Mesenchymal stem cell (in vitro differentiated cells and primary cell): ENCODE data around the gene HOXD3.

ENCODE experiments used
- DNase-seq: peaks from one replicate; pipeline ENCODE4 v3.0.0-alpha.2; 2013
- H2AFZ ChIP-seq: one replicate; pipeline ENCODE4 v1.6.1; 2013; ENCODE audit warnings: low read depth, mild to moderate bottlenecking, control low read depth, inconsistent platforms, low read length, moderate library complexity
- H2AK5ac ChIP-seq: 2 replicates; pipeline ENCODE4 v1.6.1; 2013; ENCODE audit warnings: low read length, moderate library complexity, mild to moderate bottlenecking, inconsistent platforms; ENCODE audit not compliant: severe bottlenecking
- H2BK120ac ChIP-seq: one replicate; pipeline ENCODE4 v1.6.1; 2013; ENCODE audit warnings: low read depth, mild to moderate bottlenecking, inconsistent platforms, low read length, moderate library complexity
- H2BK12ac ChIP-seq, 2 experiments: one replicate each; pipeline ENCODE4 v1.6.1; 2013; ENCODE audit warnings: inconsistent platforms in 2 of 2, low read length in 2 of 2, mild to moderate bottlenecking in 2 of 2, moderate library complexity in 2 of 2, control low read depth in 1 of 2
- H2BK15ac ChIP-seq: one replicate; pipeline ENCODE4 v1.6.1; 2013; ENCODE audit warnings: mild to moderate bottlenecking, low read depth, inconsistent platforms; ENCODE audit not compliant: poor library complexity, severe bottlenecking
- H2BK5ac ChIP-seq: 2 replicates; pipeline ENCODE4 v1.6.1; 2013; ENCODE audit warnings: low read depth, mild to moderate bottlenecking, low read length, control low read depth, inconsistent platforms; ENCODE audit not compliant: poor library complexity, severe bottlenecking
- H3K14ac ChIP-seq, 2 experiments: one replicate each; pipeline ENCODE4 v1.6.1; 2013; ENCODE audit warnings: inconsistent platforms in 2 of 2, low read length in 2 of 2, control low read depth in 1 of 2, mild to moderate bottlenecking in 1 of 2, moderate library complexity in 1 of 2
- H3K18ac ChIP-seq, 2 experiments: one replicate each; pipeline ENCODE4 v1.6.1; 2013; ENCODE audit warnings: inconsistent platforms in 2 of 2, low read length in 2 of 2, control low read depth in 1 of 2, low read depth in 1 of 2, mild to moderate bottlenecking in 1 of 2
- H3K23ac ChIP-seq, 2 experiments: one replicate each; pipeline ENCODE4 v1.6.1; 2013; ENCODE audit warnings: inconsistent platforms in 2 of 2, low read length in 2 of 2, mild to moderate bottlenecking in 2 of 2, moderate library complexity in 2 of 2, control low read depth in 1 of 2
- H3K27ac ChIP-seq: 2 replicates; pipeline ENCODE4 v1.5.1; 2013; ENCODE audit warnings: mild to moderate bottlenecking, moderate library complexity, low read length, control low read depth, inconsistent platforms; ENCODE audit not compliant: poor library complexity, severe bottlenecking
- H3K27me3 ChIP-seq, 2 experiments: 2 replicates each; pipeline versions ENCODE4 v1.6.1 to v1.7.0; 2013; ENCODE audit warnings: low read length in 2 of 2, mild to moderate bottlenecking in 2 of 2, moderate library complexity in 2 of 2, control low read depth in 1 of 2, inconsistent platforms in 1 of 2; ENCODE audit not compliant: control insufficient read depth in 1 of 2, insufficient read depth in 1 of 2
- H3K36me3 ChIP-seq, 2 experiments: 2 replicates each; pipeline versions ENCODE4 v1.6.1 to v1.7.0; 2013; ENCODE audit warnings: low read length in 2 of 2, control low read depth in 1 of 2, inconsistent platforms in 1 of 2, low read depth in 1 of 2, mild to moderate bottlenecking in 1 of 2; ENCODE audit not compliant: insufficient read depth in 2 of 2, control insufficient read depth in 1 of 2
- H3K4ac ChIP-seq, 2 experiments: one replicate each; pipeline ENCODE4 v1.6.1; 2013; ENCODE audit warnings: inconsistent platforms in 2 of 2, low read length in 2 of 2, mild to moderate bottlenecking in 2 of 2, moderate library complexity in 2 of 2, control low read depth in 1 of 2, low read depth in 1 of 2
- H3K4me1 ChIP-seq: 2 replicates; pipeline ENCODE4 v1.6.1; 2013; ENCODE audit warnings: low read depth, low read length, control low read depth; ENCODE audit not compliant: control insufficient read depth, insufficient read depth
- H3K4me2 ChIP-seq: 2 replicates; pipeline ENCODE4 v1.6.1; 2013; ENCODE audit warnings: low read length, mild to moderate bottlenecking, inconsistent platforms; ENCODE audit not compliant: poor library complexity, severe bottlenecking
- H3K4me3 ChIP-seq, 2 experiments: 2 replicates each; pipeline versions ENCODE4 v1.5.1 to v1.7.0; 2013; ENCODE audit warnings: low read length in 2 of 2, mild to moderate bottlenecking in 2 of 2, control low read depth in 1 of 2, low read depth in 1 of 2; ENCODE audit not compliant: insufficient read depth in 1 of 2
- H3K79me1 ChIP-seq: replicated peaks from 2 replicates; pipeline ENCODE4 v1.6.1; 2013; ENCODE audit warnings: mild to moderate bottlenecking, control low read depth, low read length, inconsistent platforms; ENCODE audit not compliant: poor library complexity, severe bottlenecking
- H3K9ac ChIP-seq: 2 replicates; pipeline ENCODE4 v1.7.0; 2013; ENCODE audit warnings: mild to moderate bottlenecking, low read length, moderate library complexity
- H3K9me3 ChIP-seq: 2 replicates; pipeline ENCODE4 v1.7.0; 2013; ENCODE audit warnings: mild to moderate bottlenecking, low read length; ENCODE audit not compliant: control insufficient read depth
- H4K8ac ChIP-seq: one replicate; pipeline ENCODE4 v1.6.1; 2013; ENCODE audit warnings: inconsistent platforms, mild to moderate bottlenecking, low read length, moderate library complexity
- H4K91ac ChIP-seq: one replicate; pipeline ENCODE4 v1.6.1; 2013; ENCODE audit warnings: mild to moderate bottlenecking, low read length, inconsistent platforms
- WGBS: methylation state at CpG from one replicate; pipeline ENCODE4 v1.1.7; 2013; ENCODE audit warnings: mixed read lengths; 5-methylcytosine and 5-hydroxymethylcytosine counted together

Gene HOXD3

GRCh38 chr2:176124947-176125771 lies 31.9 kb upstream of the HOXD3 start:
- H3K14ac ChIP-seq = no peak overlapping the region
- no peak overlapping the region for H2BK120ac ChIP-seq
- DNase-seq = no peak

GRCh38 chr2:176125772-176126054 lies 31.4 kb upstream of the HOXD3 start:
- Histone ChIP-seq H3K4ac (no peak overlapping the region), H3K27ac (no peak overlapping the region), H3K4me2 (no peak overlapping the region), H3K14ac (no peak overlapping the region), H3K36me3 (no peaks in the 10 kb centered on the region), H3K9me3 (no peaks in the 10 kb centered on the region), H4K91ac (no peak overlapping the region), H3K4me1 (peaks cover 38% of the 10 kb centered on the region), H3K18ac (no peak overlapping the region), H4K8ac (no peak overlapping the region), H2BK5ac (no peak overlapping the region), H3K23ac (no peak overlapping the region), H3K9ac (no peak overlapping the region), H2BK12ac (no peak overlapping the region), H2BK15ac (no peak overlapping the region), H3K4me3 (no peak overlapping the region), H3K27me3 (peaks cover 20 to 77% of the 10 kb centered on the region in 2 experiments), H3K79me1 (no peaks in the 10 kb centered on the region), H2AK5ac (no peak overlapping the region), H2BK120ac (no peak overlapping the region), H2AFZ (no peak overlapping the region)
- 7% methylated on average over 6 of the region's 6 CpGs for WGBS
- no peak for DNase-seq

More at GRCh38 chr2:176124947-176125771, 31.9 kb upstream of the HOXD3 start:
- peaks cover 34% of the 10 kb centered on the region for H3K4me1 ChIP-seq
- H3K4ac ChIP-seq = no peak overlapping the region
- WGBS = 23% methylated on average over 8 of the region's 9 CpGs
- no peak overlapping the region for H3K23ac ChIP-seq
- no peak overlapping the region for H2BK12ac ChIP-seq
- H2BK15ac ChIP-seq = no peak overlapping the region
- no peak overlapping the region for H3K4me2 ChIP-seq
- no peak overlapping the region for H3K4me3 ChIP-seq
- no peak overlapping the region for H4K91ac ChIP-seq
- H2BK5ac ChIP-seq = no peak overlapping the region
- no peaks in the 10 kb centered on the region for H3K9me3 ChIP-seq
- H2AFZ ChIP-seq = no peak overlapping the region
- H3K27me3 ChIP-seq = peaks cover 25 to 83% of the 10 kb centered on the region in 2 experiments
- H3K18ac ChIP-seq = no peak overlapping the region
- H3K36me3 ChIP-seq = no peaks in the 10 kb centered on the region
- no peaks in the 10 kb centered on the region for H3K79me1 ChIP-seq
- H3K9ac ChIP-seq = no peak overlapping the region
- no peak overlapping the region for H2AK5ac ChIP-seq
- no peak overlapping the region for H4K8ac ChIP-seq
- no peak overlapping the region for H3K27ac ChIP-seq

- Histone ChIP-seq H3K36me3 (no peaks in the 10 kb centered on the region), H2AK5ac (no peak overlapping the region), H2BK120ac (no peak overlapping the region), H3K4me3 (peak overlapping the region in 1 of 2 experiments; percentile 84), H3K23ac (no peak overlapping the region), H4K91ac (no peak overlapping the region), H3K14ac (no peak overlapping the region), H2BK5ac (no peak overlapping the region), H3K4me2 (no peak overlapping the region), H3K9ac (peak overlapping the region; percentile 90), H3K4me1 (peaks cover 33% of the 10 kb centered on the region), H3K27me3 (peaks cover 7 to 73% of the 10 kb centered on the region in 2 experiments), H3K79me1 (no peaks in the 10 kb centered on the region), H3K9me3 (no peaks in the 10 kb centered on the region), H2BK15ac (no peak overlapping the region), H3K4ac (no peak overlapping the region), H2AFZ (no peak overlapping the region), H3K27ac (no peak overlapping the region), H2BK12ac (no peak overlapping the region), H3K18ac (no peak overlapping the region), H4K8ac (no peak overlapping the region)
- 4% methylated on average over 3 of the region's 13 CpGs for WGBS
- DNase-seq = peak; percentile 48
Observed at GRCh38 chr2:176126929-176127773, 30.0 kb upstream of the HOXD3 start.

GRCh38 chr2:176127774-176128072 lies 29.4 kb upstream of the HOXD3 start:
- H2BK120ac ChIP-seq = no peak overlapping the region
- no peak overlapping the region for H2BK15ac ChIP-seq
- H2BK5ac ChIP-seq = no peak overlapping the region
- H2BK12ac ChIP-seq = no peak overlapping the region
- H3K4me1 ChIP-seq = peaks cover 28% of the 10 kb centered on the region
- peak overlapping the region; percentile 90 for H3K9ac ChIP-seq
- no peaks in the 10 kb centered on the region for H3K79me1 ChIP-seq
- H4K8ac ChIP-seq = no peak overlapping the region
- H3K27ac ChIP-seq = no peak overlapping the region
- no peaks in the 10 kb centered on the region for H3K36me3 ChIP-seq
- no peak for DNase-seq
- H3K23ac ChIP-seq = no peak overlapping the region
- no peak overlapping the region for H2AFZ ChIP-seq
- peaks cover 7 to 74% of the 10 kb centered on the region in 2 experiments for H3K27me3 ChIP-seq
- no peaks in the 10 kb centered on the region for H3K9me3 ChIP-seq
- peak overlapping the region in 1 of 2 experiments; percentile 84 for H3K4me3 ChIP-seq
- H2AK5ac ChIP-seq = no peak overlapping the region
- no peak overlapping the region for H3K4ac ChIP-seq
- no peak overlapping the region for H3K4me2 ChIP-seq
- WGBS = 55% methylated on average over 3 of the region's 4 CpGs
- no peak overlapping the region for H4K91ac ChIP-seq
- H3K18ac ChIP-seq = no peak overlapping the region
- no peak overlapping the region for H3K14ac ChIP-seq
